ENCODE data around the gene EXOC2. TPM values are rescaled to one million over a fixed set of nuclear protein-coding genes. Genes with fewer than 3 reads are reported as not detected.

Gene EXOC2
- total RNA-seq, 1 donor from 2014 or later, result 28.5 TPM

GRCh38 chr6:498795-499231 lies 194.1 kb downstream of the EXOC2 start:
- Histone ChIP-seq H3K9me3 (no peaks in the 10 kb centered on the region), H3K36me3 (peaks cover 42% of the 10 kb centered on the region), H3K27ac (no peak overlapping the region), H3K4me1 (peaks cover 4% of the 10 kb centered on the region), H3K27me3 (ENCODE audit: low read depth) (no peaks in the 10 kb centered on the region), H3K4me3 (no peak overlapping the region)
- intact Hi-C loops (cut with DNase I), result no loop called here
- ATAC-seq (no peak), DNase-seq (no peak)
- TF ChIP-seq CTCF (IDR thresholded peaks at IDR 0.05), result no peak

GRCh38 chr6:497258-497657 lies 195.7 kb downstream of the EXOC2 start:
- peaks cover 4% of the 10 kb centered on the region for H3K4me1 ChIP-seq
- no peak overlapping the region for H3K27ac ChIP-seq
- ATAC-seq, result no peak
- intact Hi-C loops (cut with DNase I), result no loop called here
- no peak for TF ChIP-seq CTCF (IDR thresholded peaks at IDR 0.05)
- no peaks in the 10 kb centered on the region for H3K27me3 ChIP-seq (ENCODE audit: low read depth)
- no peak overlapping the region for H3K4me3 ChIP-seq
- DNase-seq, result no peak
- no peaks in the 10 kb centered on the region for H3K9me3 ChIP-seq
- peaks cover 48% of the 10 kb centered on the region for H3K36me3 ChIP-seq

- H3K36me3 ChIP-seq, result peaks cover 48% of the 10 kb centered on the region
These were observed 196.3 kb downstream of the EXOC2 start for GRCh38 chr6:496649-497048.

GRCh38 chr6:494394-494793 lies 198.5 kb downstream of the EXOC2 start:
- no peak overlapping the region for H3K4me3 ChIP-seq
- ATAC-seq (no peak), DNase-seq (no peak)
- H3K27me3 ChIP-seq (ENCODE audit: low read depth), result no peaks in the 10 kb centered on the region
- no peak for TF ChIP-seq CTCF (IDR thresholded peaks at IDR 0.05)
- intact Hi-C loops (cut with DNase I), result no loop called here
- no peaks in the 10 kb centered on the region for H3K9me3 ChIP-seq
- H3K4me1 ChIP-seq, result peaks cover 4% of the 10 kb centered on the region
- H3K36me3 ChIP-seq, result peaks cover 64% of the 10 kb centered on the region
- H3K27ac ChIP-seq, result no peak overlapping the region

More at GRCh38 chr6:496649-497048, 196.3 kb downstream of the EXOC2 start:
- H3K4me1 ChIP-seq, result peaks cover 4% of the 10 kb centered on the region
- intact Hi-C loops (cut with DNase I), result no loop called here
- DNase-seq (no peak), ATAC-seq (no peak)
- H3K9me3 ChIP-seq, result no peaks in the 10 kb centered on the region
- H3K27me3 ChIP-seq (ENCODE audit: low read depth), result no peaks in the 10 kb centered on the region
- no peak for TF ChIP-seq CTCF (IDR thresholded peaks at IDR 0.05)
- no peak overlapping the region for H3K4me3 ChIP-seq
- no peak overlapping the region for H3K27ac ChIP-seq

GRCh38 chr6:493840-494239 lies 199.1 kb downstream of the EXOC2 start:
- Histone ChIP-seq H3K36me3 (peaks cover 66% of the 10 kb centered on the region), H3K27me3 (ENCODE audit: low read depth) (no peaks in the 10 kb centered on the region), H3K4me1 (peaks cover 4% of the 10 kb centered on the region), H3K4me3 (no peak overlapping the region), H3K9me3 (no peaks in the 10 kb centered on the region), H3K27ac (no peak overlapping the region)
- DNase-seq (no peak), ATAC-seq (no peak)
- TF ChIP-seq CTCF (IDR thresholded peaks at IDR 0.05), result no peak
- intact Hi-C loops (cut with DNase I), result no loop called here

Measured in lower lobe of right lung (tissue), 2 donors.